MCF 10A (cell line): Measurements from ENCODE around the gene CHCHD3. TPM values are rescaled to one million over a fixed set of nuclear protein-coding genes. Genes with fewer than 3 reads are reported as not detected.

Source experiments
- BruUV-seq: library from RNA; stranded (reverse); fragments of 400-500 nt; replicated peaks from 2 replicates; lab custom pipeline; 2021; lab: Mats Ljungman, UMichigan
- CTCF ChIA-PET: fragments of 300-600 bp; sonication (Branson Sonifier 250); formaldehyde crosslinking; extraction: SDS; loops from one replicate; lab custom pipeline; 2021; ENCODE audit warnings: antibody characterized with exemption, inconsistent platforms; lab: Yijun Ruan, JAX
- POLR2A ChIA-PET: fragments of 300-600, 350-650 bp; sonication (Branson Sonifier 250); formaldehyde crosslinking; extraction: SDS; loops from one replicate; lab custom pipeline; 2020; ENCODE audit warnings: antibody characterized with exemption, inconsistent platforms; lab: Yijun Ruan, JAX
- DNase-seq: peaks from one replicate; pipeline ENCODE4 v3.0.0-alpha.2; 2018; ENCODE audit not compliant: unreplicated experiment
- H3K27ac Mint-ChIP-seq: one replicate; pipeline ENCODE4 v1.8.0; 2022; ENCODE audit warnings: mild to moderate bottlenecking, low read depth, mixed read lengths; ENCODE audit not compliant: unreplicated experiment
- H3K27me3 Mint-ChIP-seq: one replicate; pipeline ENCODE4 v1.8.0; 2022; ENCODE audit warnings: mixed read lengths; ENCODE audit not compliant: insufficient read depth, unreplicated experiment
- H3K36me3 Mint-ChIP-seq: one replicate; pipeline ENCODE4 v1.8.0; 2022; ENCODE audit warnings: mild to moderate bottlenecking, moderate library complexity, mixed read lengths; ENCODE audit not compliant: insufficient read depth, unreplicated experiment
- H3K4me1 Mint-ChIP-seq: one replicate; pipeline ENCODE4 v1.8.0; 2022; ENCODE audit warnings: mixed read lengths; ENCODE audit not compliant: insufficient read depth, unreplicated experiment
- H3K4me3 Mint-ChIP-seq: one replicate; pipeline ENCODE4 v1.8.0; 2022; ENCODE audit warnings: mild to moderate bottlenecking, moderate library complexity, mixed read lengths; ENCODE audit not compliant: unreplicated experiment
- H3K9me3 Mint-ChIP-seq: one replicate; pipeline ENCODE4 v1.8.0; 2022; ENCODE audit warnings: mixed read lengths; ENCODE audit not compliant: unreplicated experiment
- CTCF ChIP-seq: fragments of 200-600 bp; IDR thresholded peaks from one replicate; pipeline ENCODE4 v1.8.0; 2022; ENCODE audit warnings: antibody characterized with exemption, mild to moderate bottlenecking; ENCODE audit not compliant: unreplicated experiment
- intact Hi-C: fragments of 100-400 bp; cut with micrococcal nuclease; formaldehyde crosslinking; loops from 2 replicates; pipeline ENCODE4 v1.14.1; 2022
- total RNA-seq: library from RNA; stranded (reverse); gene quantifications from 2 replicates; pipeline ENCODE4 v1.2.3, GENCODE V29; 2022

CHCHD3 gene
- total RNA-seq, 1 experiment from 2014 or later, result 102 TPM

GRCh38 chr7:132743974-132744373 lies 337.9 kb downstream of the CHCHD3 start:
- peaks cover 29% of the 10 kb centered on the region for H3K9me3 Mint-ChIP-seq
- H3K4me3 Mint-ChIP-seq, result no peak overlapping the region
- H3K4me1 Mint-ChIP-seq, result peaks cover 21% of the 10 kb centered on the region
- H3K36me3 Mint-ChIP-seq, result peaks cover 6% of the 10 kb centered on the region
- intact Hi-C loops, result no loop called here
- TF ChIP-seq CTCF, result no peak
- BruUV-seq, result no TSS peak
- DNase-seq, result no peak
- no peak overlapping the region for H3K27ac Mint-ChIP-seq
- H3K27me3 Mint-ChIP-seq, result peaks cover 11% of the 10 kb centered on the region
- POLR2A ChIA-PET, result interaction anchor here (0.7 kb wide), 2 partner anchors 19 to 1396 kb away, joined by 3 read pairs; no protein-coding TSS in a partner anchor
- CTCF ChIA-PET, result no interaction called here

GRCh38 chr7:132742189-132742612 lies 339.7 kb downstream of the CHCHD3 start:
- no peak overlapping the region for H3K4me3 Mint-ChIP-seq
- peaks cover 37% of the 10 kb centered on the region for H3K4me1 Mint-ChIP-seq
- BruUV-seq, result no TSS peak
- DNase-seq, result peak; percentile 79
- POLR2A ChIA-PET, result no interaction called here
- CTCF ChIA-PET, result no interaction called here
- H3K27ac Mint-ChIP-seq, result no peak overlapping the region
- intact Hi-C loops, result no loop called here
- peaks cover 6% of the 10 kb centered on the region for H3K36me3 Mint-ChIP-seq
- no peaks in the 10 kb centered on the region for H3K27me3 Mint-ChIP-seq
- H3K9me3 Mint-ChIP-seq, result peaks cover 22% of the 10 kb centered on the region
- TF ChIP-seq CTCF, result no peak

- ChIA-PET CTCF (no interaction called here), POLR2A (interaction anchor here (0.6 kb wide), 1 partner anchor 25 kb away, joined by 5 read pairs; no protein-coding TSS in a partner anchor)
These were observed 341.7 kb downstream of the CHCHD3 start for GRCh38 chr7:132740176-132740575.

More at GRCh38 chr7:132740176-132740575, 341.7 kb downstream of the CHCHD3 start:
- no peak for TF ChIP-seq CTCF
- BruUV-seq, result no TSS peak
- no peak for DNase-seq
- Mint-ChIP-seq H3K4me3 (no peak overlapping the region), H3K9me3 (peaks cover 14% of the 10 kb centered on the region), H3K27me3 (no peaks in the 10 kb centered on the region), H3K4me1 (peaks cover 37% of the 10 kb centered on the region), H3K27ac (no peak overlapping the region), H3K36me3 (peaks cover 6% of the 10 kb centered on the region)
- intact Hi-C loops, result no loop called here
